Right atrium auricular region (tissue), 2 donors: ENCODE data around the gene RNU7-1. TPM values are rescaled to one million over a fixed set of nuclear protein-coding genes. Genes with fewer than 3 reads are reported as not detected.

ENCODE experiments used
- DNase-seq: peaks from one replicate; pipeline ENCODE4 v3.0.0-alpha.2; 2019; ENCODE audit warnings: low spot score
- H3K27ac ChIP-seq, 2 donors: fragments of 200-600 bp; sonication (generic); 1 replicate in 1 of 2; 2 replicates in 1 of 2; pipeline ENCODE4 v1.5.1; 2016 to 2019
- H3K27me3 ChIP-seq, 2 donors: fragments of 200-600 bp; sonication (generic); one replicate each; pipeline versions ENCODE4 v1.5.1 to v1.6.0; 2017 to 2019
- H3K36me3 ChIP-seq: fragments of 200-600 bp; sonication (generic); one replicate; pipeline ENCODE4 v1.5.1; 2016
- H3K4me1 ChIP-seq, 2 donors: fragments of 200-600 bp; sonication (generic); one replicate each; pipeline versions ENCODE4 v1.5.1 to v1.6.0; 2017 to 2019
- H3K4me3 ChIP-seq, 2 donors: fragments of 200-600 bp; sonication (generic); 1 replicate in 1 of 2; 2 replicates in 1 of 2; pipeline ENCODE4 v1.5.1; 2017 to 2019; ENCODE audit warnings: mild to moderate bottlenecking in 1 of 2, moderate library complexity in 1 of 2
- H3K9me3 ChIP-seq, 2 donors: fragments of 200-600 bp; sonication (generic); one replicate each; pipeline ENCODE4 v1.5.1; 2019
- CTCF ChIP-seq, 2 donors: fragments of 200-600 bp; sonication (generic); IDR thresholded peaks; one replicate each; pipeline ENCODE4 v1.5.1; 2019; ENCODE audit warnings: antibody characterized with exemption in 2 of 2
- total RNA-seq, 2 donors: library from RNA; depleted of rRNA; stranded (reverse); fragments of >200 nt; gene quantifications; one replicate each; pipeline ENCODE4 v1.1.0, GENCODE V29; 2016

The RNU7-1 gene
- total RNA-seq, 2 donors from 2014 or later = not detected

DNA sequence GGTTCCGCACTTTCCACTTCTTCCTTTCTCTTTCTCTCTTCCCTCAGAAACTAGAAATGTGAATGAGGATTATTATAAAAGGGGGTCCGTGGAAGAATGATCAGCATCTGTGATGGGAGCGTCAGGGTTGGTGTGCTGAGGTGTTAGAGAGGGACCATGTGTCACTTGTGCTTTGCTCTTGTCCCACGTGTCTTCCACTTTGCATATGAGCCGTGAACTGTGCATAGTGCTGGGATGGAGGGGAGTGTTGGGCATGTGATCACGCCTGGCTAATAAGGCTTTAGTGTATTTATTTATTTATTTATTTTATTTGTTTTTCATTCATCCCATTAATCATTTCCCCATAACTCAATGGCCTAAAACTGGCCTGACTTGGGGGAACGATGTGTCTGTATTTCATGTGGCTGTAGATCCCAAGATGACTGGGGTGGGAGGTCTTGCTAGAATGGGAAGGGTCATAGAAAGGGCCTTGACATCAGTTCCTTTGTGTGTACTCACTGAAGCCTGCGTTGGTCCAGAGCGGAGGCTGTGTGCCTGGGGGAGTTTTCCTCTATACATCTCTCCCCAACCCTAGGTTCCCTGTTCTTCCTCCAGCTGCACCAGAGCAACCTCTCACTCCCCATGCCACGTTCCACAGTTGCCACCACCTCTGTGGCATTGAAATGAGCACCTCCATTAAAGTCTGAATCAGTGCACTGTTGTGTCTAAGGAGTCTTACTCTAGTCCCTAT is 20.4 kb upstream of the RNU7-1 start:
- H3K27ac ChIP-seq = no peak overlapping the region
- no peak for DNase-seq
- H3K9me3 ChIP-seq = no peaks in the 10 kb centered on the region
- peaks cover 0 to 38% of the 10 kb centered on the region in 2 donors for H3K4me1 ChIP-seq
- no peak for TF ChIP-seq CTCF (IDR thresholded peaks at IDR 0.05)
- no peaks in the 10 kb centered on the region for H3K27me3 ChIP-seq
- no peaks in the 10 kb centered on the region for H3K36me3 ChIP-seq
- H3K4me3 ChIP-seq = no peak overlapping the region

DNA sequence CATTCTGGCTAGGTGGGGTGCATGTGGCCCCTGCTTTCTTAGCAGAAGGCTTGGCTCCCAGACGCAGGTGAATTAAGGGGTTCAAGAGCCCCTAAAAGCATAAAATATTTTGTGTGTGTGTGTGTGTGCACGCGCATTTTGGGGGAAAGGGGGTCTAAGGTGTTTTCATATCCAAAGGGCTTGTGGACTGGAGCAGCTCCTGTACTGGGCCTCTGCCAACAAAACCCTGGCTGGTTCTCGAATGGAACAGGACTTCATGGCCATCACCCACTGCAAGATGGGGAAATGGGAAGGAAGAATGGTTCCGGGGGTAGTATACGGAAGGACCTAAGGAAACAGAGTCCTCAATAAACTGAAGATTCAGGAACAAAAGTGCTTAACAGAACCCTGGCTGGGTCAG is 19.8 kb upstream of the RNU7-1 start:
- Histone ChIP-seq H3K27me3 (no peaks in the 10 kb centered on the region), H3K4me3 (no peak overlapping the region), H3K27ac (peak overlapping the region; percentile 99), H3K4me1 (peaks cover 0 to 38% of the 10 kb centered on the region in 2 donors), H3K36me3 (no peaks in the 10 kb centered on the region), H3K9me3 (no peaks in the 10 kb centered on the region)
- no peak for TF ChIP-seq CTCF (IDR thresholded peaks at IDR 0.05)
- DNase-seq = no peak

DNA sequence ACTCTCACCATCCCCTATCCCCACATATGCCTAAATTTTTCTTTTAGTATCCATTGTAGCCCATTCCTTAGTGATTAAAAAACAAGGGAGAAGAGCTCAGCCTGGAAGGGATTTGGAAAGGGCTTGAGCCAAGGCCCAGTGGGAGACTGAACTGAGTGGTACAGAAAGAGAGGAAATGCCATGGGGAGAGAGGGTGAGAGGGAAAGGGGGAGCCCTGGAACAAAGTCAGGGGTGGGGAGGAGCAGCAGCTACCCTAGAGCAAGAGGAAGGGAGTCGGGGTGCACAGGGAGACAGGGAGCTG is 18.4 kb upstream of the RNU7-1 start:
- Histone ChIP-seq H3K9me3 (no peaks in the 10 kb centered on the region), H3K4me1 (peaks cover 0 to 51% of the 10 kb centered on the region in 2 donors), H3K27ac (peak overlapping the region; percentile 99), H3K27me3 (no peaks in the 10 kb centered on the region), H3K36me3 (no peaks in the 10 kb centered on the region), H3K4me3 (no peak overlapping the region)
- no peak for DNase-seq
- no peak for TF ChIP-seq CTCF (IDR thresholded peaks at IDR 0.05)

- Histone ChIP-seq H3K36me3 (no peaks in the 10 kb centered on the region), H3K9me3 (no peaks in the 10 kb centered on the region), H3K27me3 (no peaks in the 10 kb centered on the region), H3K27ac (peak overlapping the region; percentile 99), H3K4me1 (peaks cover 0 to 56% of the 10 kb centered on the region in 2 donors), H3K4me3 (peak overlapping the region; percentile 24 to 93)
- peak; percentile 84 for DNase-seq
- TF ChIP-seq CTCF (IDR thresholded peaks at IDR 0.05) = no peak
Observed at GRCh38 chr12:6925540-6926279, 17.9 kb upstream of the RNU7-1 start.

DNA sequence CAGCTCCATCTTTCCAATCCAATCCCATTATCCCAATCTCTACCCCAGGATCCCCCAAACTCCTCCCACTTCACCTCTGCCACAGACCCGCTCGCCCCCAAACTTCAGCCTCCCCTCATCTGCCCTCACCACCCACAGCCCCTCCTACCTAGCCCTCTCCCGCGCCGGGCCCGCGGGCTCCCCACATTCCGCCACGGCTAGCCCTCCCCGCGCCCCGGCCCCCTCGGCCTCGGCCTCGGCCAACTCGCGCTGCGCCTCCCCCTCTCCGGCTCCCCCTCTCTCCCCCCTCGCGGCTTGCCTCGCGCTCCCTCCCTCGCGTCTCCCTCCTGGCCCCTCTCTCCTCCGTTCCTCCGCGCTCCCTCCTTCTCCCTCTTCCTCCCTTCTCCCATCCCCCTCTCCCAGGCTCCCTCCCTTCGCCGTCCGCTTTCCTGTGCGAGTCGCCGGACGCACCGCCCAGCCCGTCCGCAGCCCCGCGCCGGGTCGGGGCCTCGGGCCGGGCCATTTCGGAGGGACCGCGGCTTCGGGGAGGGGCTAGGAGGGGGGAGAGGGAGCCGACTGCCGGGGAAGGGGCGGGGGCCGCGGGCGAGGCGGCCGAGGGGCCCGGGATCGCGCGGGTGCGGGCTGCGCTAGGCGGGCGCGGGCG is 16.1 kb upstream of the RNU7-1 start, which contains the start of gene ATN1:
Gene ATN1 (plus strand): TSS at position 581 of the 643 bp plus-strand sequence. CDS start 6,043 bp downstream, outside the sequence.
- Histone ChIP-seq H3K27me3 (no peaks in the 10 kb centered on the region), H3K27ac (peak within 1 kb of the TSS; percentile 99), H3K4me1 (peaks cover 0 to 65% of the 10 kb centered on the region in 2 donors), H3K4me3 (peak within 1 kb of the TSS; percentile 93 to 95), H3K36me3 (no peaks in the 10 kb centered on the region), H3K9me3 (no peaks in the 10 kb centered on the region)
- no peak for TF ChIP-seq CTCF (IDR thresholded peaks at IDR 0.05)
- peak; percentile 73 for DNase-seq
